Measurements from ENCODE around the gene CCDC169. TPM values are rescaled to one million over a fixed set of nuclear protein-coding genes. Genes with fewer than 3 reads are reported as not detected.

The CCDC169 gene
- polyA plus RNA-seq, 1 donor (not counting 4 experiments of a cell fraction or from before 2014, with no cell fraction given): 0.17 TPM

DNA sequence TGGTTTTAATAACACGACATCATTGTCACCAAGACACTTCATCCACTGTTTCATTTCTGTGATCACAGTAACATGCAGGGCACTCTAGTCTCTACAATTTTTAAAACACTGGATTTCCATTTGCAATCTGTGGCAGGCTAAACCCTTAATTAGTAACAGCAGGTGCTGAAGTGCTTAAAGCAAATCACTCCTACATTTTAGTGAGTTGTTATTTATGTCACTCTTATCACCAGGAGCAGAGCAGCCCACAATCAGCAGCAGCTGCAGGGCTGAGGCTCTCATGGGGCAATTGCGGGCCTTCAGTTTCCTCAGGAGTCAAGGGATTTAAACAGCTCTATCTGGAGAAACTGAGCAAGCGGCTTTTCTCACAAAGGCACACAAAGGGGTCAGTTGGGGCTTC lies 84.8 kb downstream of the CCDC169 start:
- no peaks in the 10 kb centered on the region for H3K79me2 ChIP-seq (ENCODE audit: control insufficient read depth, insufficient read depth, low read length)

DNA sequence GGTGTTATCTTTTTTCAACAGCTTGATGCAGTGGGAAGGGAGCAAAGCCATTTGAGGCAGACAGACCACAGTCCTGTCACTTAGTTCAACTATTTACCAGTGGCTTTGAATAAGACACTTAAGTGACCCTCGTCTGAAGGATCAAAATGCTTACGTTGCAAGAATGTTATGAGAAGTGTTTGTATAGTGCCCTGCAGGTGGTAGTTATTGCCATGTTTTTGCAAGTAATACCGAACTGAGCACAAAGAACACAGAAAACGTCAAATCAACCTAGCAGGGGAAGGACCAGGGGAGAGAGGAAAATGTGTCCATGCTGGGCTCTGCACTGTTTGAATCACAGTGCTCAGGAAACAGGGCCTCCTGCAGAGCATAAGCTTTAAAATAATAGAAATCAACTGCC lies 86.0 kb downstream of the CCDC169 start:
- Histone ChIP-seq H3K9ac (ENCODE audit: control insufficient read depth, extremely low read depth, insufficient read depth, low read length) (no peak overlapping the region), H3K4me1 (ENCODE audit: control insufficient read depth, extremely low read depth, insufficient read depth, low read length) (no peaks in the 10 kb centered on the region), H3K79me2 (ENCODE audit: control insufficient read depth, insufficient read depth, low read length) (no peaks in the 10 kb centered on the region), H4K20me1 (ENCODE audit: control insufficient read depth, extremely low read depth, insufficient read depth, low read length) (no peaks in the 10 kb centered on the region), H3K36me3 (ENCODE audit: control insufficient read depth in 2 of 2, extremely low read depth in 1 of 2, insufficient read depth in 2 of 2, low read length in 2 of 2) (no peaks in the 10 kb centered on the region), H3K4me3 (ENCODE audit: control insufficient read depth in 2 of 3, extremely low read depth in 1 of 3, insufficient read depth in 2 of 3, low read depth in 1 of 3, low read length in 3 of 3) (no peak overlapping the region), H2AFZ (ENCODE audit: control insufficient read depth, low read length) (no peak overlapping the region), H3K4me2 (ENCODE audit: control insufficient read depth, extremely low read depth, insufficient read depth, low read depth, low read length) (no peak overlapping the region), H3K9me1 (ENCODE audit: control insufficient read depth, extremely low read depth, insufficient read depth, low read length) (no peaks in the 10 kb centered on the region), H3K27me3 (ENCODE audit: control insufficient read depth, extremely low read depth, insufficient read depth, low read length) (no peaks in the 10 kb centered on the region), H3K9me3 (ENCODE audit: control insufficient read depth, low read depth, low read length) (no peaks in the 10 kb centered on the region), H3K27ac (ENCODE audit: control insufficient read depth, insufficient read depth, low read length) (no peak overlapping the region)
- FAIRE-seq (no peak), DNase-seq (ENCODE audit: low read depth, low spot score) (no peak)
- no peak for TF ChIP-seq EZH2 (IDR thresholded peaks at IDR 0.05; ENCODE audit: low read length)
- no peak for TF ChIP-seq CTCF (optimal IDR thresholded peaks at IDR 0.05 in 1 of 3, IDR thresholded peaks at IDR 0.05 in 1 of 3, conservative IDR thresholded peaks at IDR 0.05 in 1 of 3; ENCODE audit: extremely low read depth in 1 of 3, insufficient read depth in 2 of 3, low read length in 3 of 3)
- dilution Hi-C loops (cut with MboI; ENCODE audit: extremely low pct_ligation_motif_present, low sequenced_read_pairs): no loop called here

More for the DNA sequence above, 84.8 kb downstream of the CCDC169 start:
- H3K9me3 ChIP-seq (ENCODE audit: control insufficient read depth, low read depth, low read length): no peaks in the 10 kb centered on the region
- H3K36me3 ChIP-seq (ENCODE audit: control insufficient read depth in 2 of 2, extremely low read depth in 1 of 2, insufficient read depth in 2 of 2, low read length in 2 of 2): no peaks in the 10 kb centered on the region
- no peak overlapping the region for H3K4me2 ChIP-seq (ENCODE audit: control insufficient read depth, extremely low read depth, insufficient read depth, low read depth, low read length)
- no peak overlapping the region for H2AFZ ChIP-seq (ENCODE audit: control insufficient read depth, low read length)
- FAIRE-seq (no peak), DNase-seq (ENCODE audit: low read depth, low spot score) (no peak)
- H3K9ac ChIP-seq (ENCODE audit: control insufficient read depth, extremely low read depth, insufficient read depth, low read length): no peak overlapping the region
- no peaks in the 10 kb centered on the region for H3K9me1 ChIP-seq (ENCODE audit: control insufficient read depth, extremely low read depth, insufficient read depth, low read length)
- no peaks in the 10 kb centered on the region for H3K4me1 ChIP-seq (ENCODE audit: control insufficient read depth, extremely low read depth, insufficient read depth, low read length)
- no peak overlapping the region for H3K27ac ChIP-seq (ENCODE audit: control insufficient read depth, insufficient read depth, low read length)
- TF ChIP-seq EZH2 (IDR thresholded peaks at IDR 0.05; ENCODE audit: low read length): no peak
- TF ChIP-seq CTCF (optimal IDR thresholded peaks at IDR 0.05 in 1 of 3, IDR thresholded peaks at IDR 0.05 in 1 of 3, conservative IDR thresholded peaks at IDR 0.05 in 1 of 3; ENCODE audit: extremely low read depth in 1 of 3, insufficient read depth in 2 of 3, low read length in 3 of 3): no peak
- no peaks in the 10 kb centered on the region for H3K27me3 ChIP-seq (ENCODE audit: control insufficient read depth, extremely low read depth, insufficient read depth, low read length)
- dilution Hi-C loops (cut with MboI; ENCODE audit: extremely low pct_ligation_motif_present, low sequenced_read_pairs): no loop called here
- H4K20me1 ChIP-seq (ENCODE audit: control insufficient read depth, extremely low read depth, insufficient read depth, low read length): no peaks in the 10 kb centered on the region
- no peak overlapping the region for H3K4me3 ChIP-seq (ENCODE audit: control insufficient read depth in 2 of 3, extremely low read depth in 1 of 3, insufficient read depth in 2 of 3, low read depth in 1 of 3, low read length in 3 of 3)

Data from keratinocyte (primary cell).